GM18505 (cell line): ENCODE data around the gene NMT2.
"Not testable (repeated sequence)": the region's sequence is repeated elsewhere in the genome, so short reads cannot be mapped to it uniquely, and the experiment has no call there.

Experiments
- ATAC-seq: cut with Tn5 transposase; IDR thresholded peaks from one replicate; pipeline ENCODE4 v1.9.1; 2021; ENCODE audit not compliant: unreplicated experiment
- POLR2A ChIP-seq: IDR thresholded peaks from 4 replicates; pipeline ENCODE4 v1.6.1; 2011; ENCODE audit warnings: borderline replicate concordance; ENCODE audit not compliant: insufficient read depth, insufficient read length; ENCODE audit errors: extremely low read depth

The NMT2 gene

GRCh38 chr10:15168291-15168785 lies at the start of gene NMT2:
TSS of gene NMT2 (minus strand) at chr10:15168693. CDS start at chr10:15168612, 81 bp downstream.
- peak; percentile 58 for TF ChIP-seq POLR2A
- ATAC-seq: peak; percentile 89

GRCh38 chr10:15216700-15217099 lies 48.2 kb upstream of the NMT2 start:
- ATAC-seq: no peak
- TF ChIP-seq POLR2A: no peak

DNA sequence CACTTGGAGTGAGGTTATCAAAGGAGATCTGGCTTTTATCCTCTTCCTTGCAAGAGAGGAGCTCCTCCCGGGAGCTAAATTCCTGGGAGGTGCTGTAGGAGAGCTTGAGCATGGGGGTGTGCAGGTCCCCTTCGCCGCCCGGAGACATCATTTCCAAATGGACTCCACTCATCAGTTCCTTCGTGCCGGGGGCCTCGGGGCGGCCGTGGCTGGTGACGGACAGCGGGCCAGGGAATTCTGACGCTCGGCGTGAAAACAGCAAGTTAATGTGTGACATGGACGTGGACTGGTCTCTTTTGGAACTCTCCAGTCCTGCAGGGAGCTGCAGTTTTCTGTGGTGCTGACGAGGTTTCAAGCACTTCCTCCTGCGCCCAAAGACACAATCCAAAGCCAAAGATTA lies 45.7 kb upstream of the NMT2 start:
- ATAC-seq: no peak
- no peak for TF ChIP-seq POLR2A

- TF ChIP-seq POLR2A: no peak
Observed at GRCh38 chr10:15213461-15213861, 45.0 kb upstream of the NMT2 start.

GRCh38 chr10:15211464-15211979 lies 43.0 kb upstream of the NMT2 start:
- no peak for ATAC-seq

More at GRCh38 chr10:15213461-15213861, 45.0 kb upstream of the NMT2 start:
- no peak for ATAC-seq

DNA sequence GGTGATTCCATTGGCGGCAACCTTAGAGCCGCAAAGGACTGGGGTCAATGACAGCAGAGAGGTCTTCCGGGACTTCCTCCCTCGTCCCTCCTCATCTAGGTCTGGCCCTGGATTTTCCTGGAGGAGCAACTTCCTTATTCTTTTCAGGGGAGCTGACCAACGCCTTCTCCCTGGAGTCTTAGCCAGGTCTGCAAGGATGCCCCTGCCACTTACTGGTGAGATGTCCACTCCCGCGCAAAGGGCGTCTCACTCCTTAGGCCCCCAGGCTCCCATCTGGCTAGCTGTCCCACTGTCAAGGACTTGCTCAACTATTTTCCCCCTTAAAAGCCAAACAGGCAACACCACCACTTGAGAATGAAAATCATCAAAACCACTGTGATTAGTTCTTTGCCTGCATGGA lies 42.0 kb upstream of the NMT2 start:
- no peak for TF ChIP-seq POLR2A
- ATAC-seq: no peak

More at GRCh38 chr10:15211464-15211979, 43.0 kb upstream of the NMT2 start:
- TF ChIP-seq POLR2A: no peak

DNA sequence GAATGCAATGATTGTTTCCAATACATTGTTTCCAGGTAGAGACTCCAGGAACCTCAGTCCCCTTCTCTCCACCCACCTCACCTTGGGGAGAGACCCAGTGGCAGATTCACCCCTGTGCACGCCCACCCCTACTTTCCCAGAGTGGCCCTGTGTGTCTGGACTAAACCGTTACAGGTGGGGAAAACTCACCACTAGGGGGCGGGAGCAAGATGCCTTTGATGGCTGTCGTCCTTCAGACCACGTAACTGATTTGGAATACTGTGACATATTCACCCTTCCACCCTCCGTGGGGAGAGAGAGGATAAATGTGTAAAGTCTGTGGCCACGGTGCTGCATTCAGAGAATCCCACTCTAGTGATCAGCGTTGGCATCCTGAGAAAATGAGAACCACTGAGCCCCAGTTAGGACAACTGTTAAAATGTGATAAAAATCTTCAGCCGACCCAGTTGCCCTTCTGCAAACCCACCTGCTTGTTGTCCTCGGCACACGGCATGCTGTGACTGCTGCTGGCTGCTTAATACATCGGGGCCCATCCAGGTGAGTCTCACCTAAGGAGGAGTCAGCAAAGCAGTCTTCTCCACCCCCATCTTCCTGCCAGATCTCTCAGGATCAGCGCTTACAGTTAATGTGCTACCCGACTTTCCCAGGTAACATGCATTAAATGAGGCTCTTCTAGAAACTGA lies 41.5 kb upstream of the NMT2 start:
- TF ChIP-seq POLR2A: no peak

DNA sequence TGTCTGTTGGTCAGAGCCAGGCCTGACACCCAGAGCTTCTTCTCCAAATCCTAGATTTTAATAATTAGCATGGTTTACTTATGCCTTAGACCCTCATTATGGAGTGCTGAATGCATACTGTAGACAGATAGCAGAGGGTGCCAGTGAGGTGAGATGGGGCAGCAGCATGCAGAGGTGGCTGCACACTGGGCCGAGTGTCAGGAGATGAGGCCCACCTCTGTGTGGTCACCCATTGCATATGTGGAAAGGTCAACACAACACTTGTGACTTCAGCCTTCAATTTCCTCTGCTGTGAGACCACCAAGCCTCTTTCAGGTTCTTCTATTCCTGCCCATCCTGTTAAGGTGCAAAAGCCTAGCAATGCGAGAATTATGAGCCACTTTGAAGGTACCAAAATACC lies 39.7 kb upstream of the NMT2 start:
- TF ChIP-seq POLR2A: no peak
- ATAC-seq: no peak

More for the DNA sequence above, 41.5 kb upstream of the NMT2 start:
- no peak for ATAC-seq

DNA sequence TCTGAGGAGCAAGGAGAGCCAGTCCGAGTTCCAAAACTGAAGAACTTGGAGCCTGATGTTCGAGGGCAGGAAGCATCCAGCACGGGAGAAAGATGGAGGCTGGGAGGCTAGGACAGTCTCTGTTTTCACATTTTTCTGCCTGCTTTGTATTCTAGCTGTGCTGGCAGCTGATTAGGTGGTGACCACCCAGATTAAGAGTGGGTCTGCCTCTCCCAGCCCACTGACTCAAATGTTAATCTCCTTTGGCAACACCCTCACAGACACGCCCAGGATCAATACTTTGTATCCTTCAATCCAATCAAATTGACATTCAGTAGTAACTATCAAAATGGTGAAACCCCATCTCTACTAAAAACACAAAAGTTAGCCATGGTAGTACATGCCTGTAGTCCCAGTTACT lies 38.9 kb upstream of the NMT2 start:
- not testable (repeated sequence) for ATAC-seq

- no peak for TF ChIP-seq POLR2A
- ATAC-seq: no peak
Observed at GRCh38 chr10:15202639-15203038, 34.1 kb upstream of the NMT2 start.

DNA sequence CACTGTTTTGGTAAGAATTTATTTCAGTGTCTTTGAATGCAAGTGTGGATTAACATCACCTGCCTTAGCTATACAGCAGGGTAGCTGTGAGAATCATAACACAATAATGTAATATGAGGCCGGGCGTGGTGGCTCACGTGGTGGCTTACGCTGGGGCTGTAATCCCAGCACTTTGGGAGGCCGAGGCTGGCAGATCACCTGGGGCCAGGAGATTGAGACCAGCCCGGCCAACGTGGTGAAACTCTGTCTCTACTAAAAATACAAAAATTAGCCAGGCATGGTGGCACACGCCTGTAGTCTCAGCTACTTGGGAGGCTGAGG lies 33.8 kb upstream of the NMT2 start:
- ATAC-seq: not testable (repeated sequence)

DNA sequence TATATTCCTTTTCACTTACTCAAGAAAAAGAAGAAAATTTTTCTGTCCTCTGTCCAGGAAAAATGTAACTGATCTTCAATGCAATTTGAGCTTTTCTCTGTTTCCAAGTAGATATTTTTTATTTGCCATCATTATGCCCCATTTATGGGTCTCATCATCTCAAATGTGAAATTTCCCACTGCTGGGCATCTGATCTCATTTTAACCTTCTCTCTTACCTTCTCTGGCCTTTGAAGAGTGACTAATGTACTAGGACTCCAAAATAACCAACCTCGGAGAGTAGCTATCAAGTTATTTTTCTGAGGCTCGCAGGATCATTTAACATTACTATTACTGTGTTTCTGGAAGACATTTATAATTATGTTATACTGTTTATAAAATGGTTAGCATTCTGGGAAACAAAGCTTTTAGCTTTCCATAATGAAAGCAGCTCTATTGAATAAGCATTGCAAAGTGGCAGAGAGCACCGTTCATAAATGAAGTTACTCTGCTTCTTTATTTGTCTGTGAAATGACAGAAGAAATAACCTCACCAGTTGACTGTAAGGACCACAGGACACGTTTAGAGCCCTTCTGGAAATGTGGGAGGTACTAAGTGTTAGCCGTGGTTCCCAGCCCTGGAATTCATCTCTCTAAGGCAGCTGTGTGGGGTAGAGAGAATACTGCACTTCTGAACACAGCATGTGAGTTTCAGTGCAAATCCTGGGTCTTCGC lies 33.3 kb upstream of the NMT2 start:
- ATAC-seq: no peak
- TF ChIP-seq POLR2A: no peak

DNA sequence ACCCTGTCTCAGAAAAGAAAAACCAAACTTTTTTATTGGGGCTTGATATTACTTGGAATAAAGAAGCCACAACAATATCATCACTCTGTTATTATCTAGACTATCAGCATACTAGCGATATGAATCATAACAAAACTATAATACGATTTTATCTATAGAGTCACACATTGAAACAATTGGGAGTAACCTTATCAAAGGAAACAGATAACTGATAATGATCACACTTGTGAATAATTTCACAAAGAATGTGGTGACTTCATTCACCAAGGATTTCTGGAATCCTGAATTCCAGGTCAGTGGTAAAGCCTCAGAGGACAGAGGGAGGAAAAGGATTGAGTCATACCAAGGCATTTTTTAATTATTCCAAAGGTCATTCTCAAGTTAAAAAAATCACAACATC lies 32.1 kb upstream of the NMT2 start:
- no peak for TF ChIP-seq POLR2A
- ATAC-seq: no peak

DNA sequence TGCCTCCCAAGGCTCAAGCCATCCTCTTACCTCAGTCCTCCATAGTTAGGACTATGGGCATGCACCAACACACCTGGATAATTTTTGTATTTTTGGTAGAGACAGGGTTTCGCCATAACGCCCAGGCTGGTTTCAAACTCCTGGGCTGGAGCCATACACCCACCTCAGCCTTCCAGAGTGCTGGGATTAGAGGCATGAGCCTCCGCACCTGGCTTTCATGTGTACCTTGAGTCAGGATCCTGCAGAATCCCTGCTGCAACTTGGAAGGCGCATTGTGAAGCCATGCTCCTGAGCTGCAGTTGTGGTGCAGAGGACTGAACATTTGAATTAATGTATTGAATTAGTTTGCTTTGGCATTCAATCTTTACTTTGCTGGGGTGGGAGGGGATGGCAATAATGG lies 29.4 kb upstream of the NMT2 start:
- TF ChIP-seq POLR2A: no peak

DNA sequence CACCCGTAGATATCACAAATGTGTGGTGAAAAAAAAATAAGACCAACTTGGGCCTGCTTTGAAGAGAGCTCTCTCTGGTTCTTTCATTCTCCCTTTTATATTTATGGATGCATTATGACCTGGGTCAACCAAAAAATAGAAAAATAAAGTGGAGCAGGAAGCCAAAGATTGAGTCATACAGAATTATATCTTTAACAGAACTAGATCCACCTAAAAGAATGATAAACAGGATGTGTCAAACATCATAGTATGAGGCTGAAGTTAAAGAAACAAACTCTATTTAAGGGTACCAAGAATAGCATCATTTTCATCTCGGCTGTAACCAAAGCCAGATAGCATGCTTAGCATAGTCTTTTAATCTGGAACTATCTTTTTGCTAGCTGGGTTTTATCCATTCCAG lies 28.8 kb upstream of the NMT2 start:
- ATAC-seq: no peak
- no peak for TF ChIP-seq POLR2A

More for the DNA sequence above, 29.4 kb upstream of the NMT2 start:
- ATAC-seq: no peak
